Ishikawa (cell line): ENCODE data around the gene DERA.

Experiments
- CEBPB ChIP-seq: IDR thresholded peaks from 2 replicates; pipeline ENCODE4 v1.6.1; 2012
- CREB1 ChIP-seq: IDR thresholded peaks from 2 replicates; pipeline ENCODE4 v1.6.1; 2012; ENCODE audit warnings: low read depth
- EGR1 ChIP-seq: IDR thresholded peaks from 2 replicates; pipeline ENCODE4 v1.6.1; 2012
- EP300 ChIP-seq: IDR thresholded peaks from 2 replicates; pipeline ENCODE4 v1.6.1; 2012; ENCODE audit warnings: borderline replicate concordance
- FOXM1 ChIP-seq: IDR thresholded peaks from 2 replicates; pipeline ENCODE4 v1.6.1; 2012; ENCODE audit warnings: low read depth, borderline replicate concordance
- NFIC ChIP-seq: IDR thresholded peaks from 2 replicates; pipeline ENCODE4 v1.6.1; 2012
- RAD21 ChIP-seq: IDR thresholded peaks from 2 replicates; pipeline ENCODE4 v1.6.1; 2012; ENCODE audit warnings: low read depth
- TAF1 ChIP-seq: IDR thresholded peaks from 2 replicates; pipeline ENCODE4 v1.6.1; 2012; ENCODE audit warnings: low read depth, mild to moderate bottlenecking
- TCF12 ChIP-seq: IDR thresholded peaks from 2 replicates; pipeline ENCODE4 v1.6.1; 2012; ENCODE audit warnings: low read depth
- TEAD4 ChIP-seq: IDR thresholded peaks from 2 replicates; pipeline ENCODE4 v1.6.1; 2012
- YY1 ChIP-seq: IDR thresholded peaks from 2 replicates; pipeline ENCODE4 v1.6.1; 2012; ENCODE audit warnings: low read depth
- ZBTB7A ChIP-seq: IDR thresholded peaks from 2 replicates; pipeline ENCODE4 v1.6.1; 2012; ENCODE audit warnings: low read depth
- TF ChIP-seq, protein P1 (sequence below): IDR thresholded peaks from 2 replicates; pipeline ENCODE4 v1.6.1; 2012; ENCODE audit warnings: low read depth, mild to moderate bottlenecking
- TF ChIP-seq, protein P2 (sequence below): IDR thresholded peaks from 2 replicates; pipeline ENCODE4 v1.6.1; 2012
- TF ChIP-seq, protein P3 (sequence below): IDR thresholded peaks from 2 replicates; pipeline ENCODE4 v1.6.1; 2012

DERA gene

DNA sequence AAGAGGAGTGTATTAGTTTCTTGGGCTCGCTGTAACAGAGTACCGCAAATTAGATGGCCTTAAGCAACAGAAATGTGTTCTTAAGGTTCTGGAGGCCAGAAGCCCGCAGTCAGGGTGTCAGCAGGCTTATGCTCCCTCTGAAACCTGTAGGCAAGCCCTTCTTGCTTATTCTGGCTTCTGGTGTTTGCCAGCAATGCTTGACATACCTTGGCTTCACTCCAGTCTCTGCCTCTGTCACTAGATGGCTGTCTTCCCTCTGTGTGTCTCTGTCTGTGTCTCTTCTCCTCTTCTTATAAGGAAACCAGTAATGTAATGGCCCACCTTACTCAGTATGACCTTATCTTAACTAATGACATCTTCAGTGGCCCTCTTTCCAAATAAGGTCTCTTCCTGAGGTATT lies 85.1 kb downstream of the DERA start:
- TF ChIP-seq, protein P1, sequence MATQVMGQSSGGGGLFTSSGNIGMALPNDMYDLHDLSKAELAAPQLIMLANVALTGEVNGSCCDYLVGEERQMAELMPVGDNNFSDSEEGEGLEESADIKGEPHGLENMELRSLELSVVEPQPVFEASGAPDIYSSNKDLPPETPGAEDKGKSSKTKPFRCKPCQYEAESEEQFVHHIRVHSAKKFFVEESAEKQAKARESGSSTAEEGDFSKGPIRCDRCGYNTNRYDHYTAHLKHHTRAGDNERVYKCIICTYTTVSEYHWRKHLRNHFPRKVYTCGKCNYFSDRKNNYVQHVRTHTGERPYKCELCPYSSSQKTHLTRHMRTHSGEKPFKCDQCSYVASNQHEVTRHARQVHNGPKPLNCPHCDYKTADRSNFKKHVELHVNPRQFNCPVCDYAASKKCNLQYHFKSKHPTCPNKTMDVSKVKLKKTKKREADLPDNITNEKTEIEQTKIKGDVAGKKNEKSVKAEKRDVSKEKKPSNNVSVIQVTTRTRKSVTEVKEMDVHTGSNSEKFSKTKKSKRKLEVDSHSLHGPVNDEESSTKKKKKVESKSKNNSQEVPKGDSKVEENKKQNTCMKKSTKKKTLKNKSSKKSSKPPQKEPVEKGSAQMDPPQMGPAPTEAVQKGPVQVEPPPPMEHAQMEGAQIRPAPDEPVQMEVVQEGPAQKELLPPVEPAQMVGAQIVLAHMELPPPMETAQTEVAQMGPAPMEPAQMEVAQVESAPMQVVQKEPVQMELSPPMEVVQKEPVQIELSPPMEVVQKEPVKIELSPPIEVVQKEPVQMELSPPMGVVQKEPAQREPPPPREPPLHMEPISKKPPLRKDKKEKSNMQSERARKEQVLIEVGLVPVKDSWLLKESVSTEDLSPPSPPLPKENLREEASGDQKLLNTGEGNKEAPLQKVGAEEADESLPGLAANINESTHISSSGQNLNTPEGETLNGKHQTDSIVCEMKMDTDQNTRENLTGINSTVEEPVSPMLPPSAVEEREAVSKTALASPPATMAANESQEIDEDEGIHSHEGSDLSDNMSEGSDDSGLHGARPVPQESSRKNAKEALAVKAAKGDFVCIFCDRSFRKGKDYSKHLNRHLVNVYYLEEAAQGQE: no peak
- TF ChIP-seq RAD21: peak; percentile 11; the same call in 1 of the 2 replicates

DNA sequence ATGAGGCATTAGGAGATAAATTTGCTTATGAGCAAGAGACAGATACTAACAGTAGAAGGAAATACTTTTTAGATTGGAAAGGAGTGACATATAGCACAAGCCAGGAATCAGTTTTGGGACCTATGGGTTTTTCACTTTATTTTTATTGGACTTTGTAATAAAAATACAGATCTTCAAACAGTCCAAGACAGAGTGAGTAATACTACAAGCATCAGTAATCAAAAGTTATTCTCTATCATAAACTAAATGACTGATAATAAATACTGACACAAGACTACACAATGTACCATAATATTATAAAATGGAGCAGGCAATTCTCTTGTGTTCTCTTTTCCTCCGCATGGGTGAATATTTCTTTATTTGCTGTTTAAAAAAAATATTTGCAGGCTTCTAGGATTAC lies 85.8 kb downstream of the DERA start:
- TF ChIP-seq EP300 (no peak), TEAD4 (no peak), EGR1 (no peak), TAF1 (no peak), CEBPB (no peak), YY1 (no peak), CREB1 (no peak), ZBTB7A (no peak), TCF12 (no peak), RAD21 (no peak), NFIC (no peak), FOXM1 (no peak)
- TF ChIP-seq, protein P2, sequence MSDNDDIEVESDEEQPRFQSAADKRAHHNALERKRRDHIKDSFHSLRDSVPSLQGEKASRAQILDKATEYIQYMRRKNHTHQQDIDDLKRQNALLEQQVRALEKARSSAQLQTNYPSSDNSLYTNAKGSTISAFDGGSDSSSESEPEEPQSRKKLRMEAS: no peak
- TF ChIP-seq, protein P1: no peak
- TF ChIP-seq, protein P3, sequence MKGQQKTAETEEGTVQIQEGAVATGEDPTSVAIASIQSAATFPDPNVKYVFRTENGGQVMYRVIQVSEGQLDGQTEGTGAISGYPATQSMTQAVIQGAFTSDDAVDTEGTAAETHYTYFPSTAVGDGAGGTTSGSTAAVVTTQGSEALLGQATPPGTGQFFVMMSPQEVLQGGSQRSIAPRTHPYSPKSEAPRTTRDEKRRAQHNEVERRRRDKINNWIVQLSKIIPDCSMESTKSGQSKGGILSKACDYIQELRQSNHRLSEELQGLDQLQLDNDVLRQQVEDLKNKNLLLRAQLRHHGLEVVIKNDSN: no peak

DNA sequence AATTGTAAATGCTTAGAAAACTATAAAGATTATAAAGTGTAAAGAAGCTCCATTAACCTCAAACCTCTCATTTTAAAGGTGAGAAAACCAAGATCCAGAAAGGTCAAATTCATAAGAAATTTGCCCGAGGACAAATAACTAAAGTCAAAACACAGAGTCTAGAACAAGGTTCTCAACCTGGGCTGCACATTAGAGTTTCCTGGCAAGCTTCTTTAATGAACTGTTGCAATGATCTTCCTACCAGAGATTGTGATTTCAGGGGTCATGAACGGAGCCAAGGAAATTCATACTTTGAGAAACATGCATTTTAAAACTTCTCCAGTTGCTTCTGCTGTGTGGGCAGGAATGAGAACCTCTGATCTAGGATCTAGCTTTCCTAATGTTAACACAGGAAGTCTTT lies 86.8 kb downstream of the DERA start:
- no peak for TF ChIP-seq NFIC
- no peak for TF ChIP-seq TEAD4
- no peak for TF ChIP-seq FOXM1
- TF ChIP-seq YY1: no peak
- TF ChIP-seq, protein P1: no peak

DNA sequence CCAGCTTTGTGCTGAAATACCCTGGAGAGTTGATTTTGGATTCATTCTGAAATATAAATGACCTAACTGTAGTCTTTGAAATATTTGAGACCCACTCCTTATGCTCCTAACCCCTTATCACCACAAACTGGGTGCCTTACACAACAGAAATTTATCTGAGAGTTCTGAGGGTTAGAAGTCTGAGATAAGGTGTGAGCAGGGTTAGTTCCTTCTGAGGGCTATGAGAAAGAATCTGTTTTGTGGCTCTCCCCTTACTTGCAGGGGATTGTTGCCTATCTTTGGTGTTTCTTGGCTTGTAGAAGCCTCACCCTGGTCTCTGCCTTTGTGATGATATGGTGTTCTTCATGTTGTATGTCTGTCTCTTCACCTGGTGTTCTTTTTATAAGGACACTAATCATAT lies 91.7 kb downstream of the DERA start:
- TF ChIP-seq TAF1: no peak
- TF ChIP-seq ZBTB7A: no peak
- TF ChIP-seq TCF12: no peak

DNA sequence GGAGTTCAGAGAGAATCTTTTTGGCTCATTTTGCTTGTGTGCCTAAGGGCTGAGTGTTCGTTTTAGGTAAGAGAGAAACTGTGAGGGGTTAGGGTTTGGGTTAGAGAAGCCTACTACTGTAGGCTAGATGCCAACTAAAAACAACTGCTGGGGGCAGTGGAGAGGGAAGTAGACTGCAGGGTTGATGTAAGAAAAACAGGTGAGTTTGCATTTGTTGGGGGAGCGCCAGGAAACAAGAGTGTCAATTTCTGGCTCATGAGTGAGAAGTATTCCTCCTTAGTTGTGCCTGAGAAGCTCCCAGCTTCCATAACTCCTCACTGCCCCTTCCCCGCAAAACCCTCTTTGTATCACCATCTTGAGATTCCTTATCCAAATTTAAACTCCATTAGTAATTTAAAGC lies 92.3 kb downstream of the DERA start:
- TF ChIP-seq, protein P1: no peak
